Measurements from ENCODE around the gene PDZRN4. TPM values are rescaled to one million over a fixed set of nuclear protein-coding genes. Genes with fewer than 3 reads are reported as not detected.
"Not testable (repeated sequence)": the region's sequence is repeated elsewhere in the genome, so short reads cannot be mapped to it uniquely, and the experiment has no call there.

PDZRN4 gene
- total RNA-seq, 1 donor from 2014 or later = not detected

DNA sequence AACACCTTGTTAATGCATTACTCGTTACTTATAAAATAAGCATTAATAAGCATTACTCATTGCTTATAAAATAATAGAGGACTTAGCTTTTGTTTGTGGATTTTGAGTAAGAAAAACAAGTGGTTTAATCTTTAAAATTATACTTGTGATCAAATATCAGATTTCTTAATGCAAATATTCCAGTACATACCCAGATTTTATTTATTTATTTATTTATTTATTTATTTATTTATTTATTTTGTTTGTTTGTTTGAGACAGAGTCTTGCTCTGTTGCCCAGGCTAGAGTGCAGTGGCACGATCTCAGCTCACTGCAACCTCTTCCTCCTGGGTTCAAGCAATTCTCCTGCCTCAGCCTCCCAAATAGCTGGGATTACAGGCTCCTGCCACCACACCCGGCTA, 3.4 kb downstream of the PDZRN4 start:
- intact Hi-C loops (cut with micrococcal nuclease); H3K9me3 Mint-ChIP-seq; H3K4me3 Mint-ChIP-seq; DNase-seq; H3K27ac Mint-ChIP-seq; H3K4me1 Mint-ChIP-seq; H3K36me3 Mint-ChIP-seq (ENCODE audit: low read depth): not testable (repeated sequence)
- H3K27me3 Mint-ChIP-seq = peaks cover 36% of the 10 kb centered on the region

DNA sequence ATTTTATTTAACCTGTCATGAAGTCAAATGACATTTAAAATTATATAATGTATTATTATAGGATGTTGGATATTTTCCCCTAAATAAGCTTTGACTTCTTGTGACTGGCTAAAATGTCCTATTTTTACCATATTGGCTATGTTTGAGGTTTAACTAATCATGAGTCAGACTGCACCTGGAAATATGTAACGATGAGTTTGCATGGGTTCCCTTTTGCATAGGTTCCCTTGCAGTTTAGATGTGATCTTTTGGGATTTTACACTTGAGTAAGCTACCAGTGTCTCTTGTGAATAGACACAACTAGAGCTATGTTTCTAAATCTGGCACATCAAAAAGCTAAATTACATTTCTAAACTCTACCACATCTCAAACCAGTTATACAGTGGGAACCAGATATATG, 5.2 kb downstream of the PDZRN4 start:
- Mint-ChIP-seq H3K36me3 (ENCODE audit: low read depth) (no peaks in the 10 kb centered on the region), H3K9me3 (no peaks in the 10 kb centered on the region), H3K4me3 (no peak overlapping the region), H3K4me1 (peaks cover 2% of the 10 kb centered on the region), H3K27ac (no peak overlapping the region), H3K27me3 (peaks cover 20% of the 10 kb centered on the region)
- intact Hi-C loops (cut with micrococcal nuclease) = no loop called here
- no peak for DNase-seq

- Mint-ChIP-seq H3K36me3 (ENCODE audit: low read depth) (no peaks in the 10 kb centered on the region), H3K27me3 (no peaks in the 10 kb centered on the region), H3K9me3 (no peaks in the 10 kb centered on the region), H3K4me1 (peaks cover 3% of the 10 kb centered on the region), H3K4me3 (no peak overlapping the region), H3K27ac (no peak overlapping the region)
- intact Hi-C loops (cut with micrococcal nuclease) = no loop called here
- no peak for DNase-seq
These were observed 13.9 kb downstream of the PDZRN4 start for GRCh38 chr12:41202051-41202450.

DNA sequence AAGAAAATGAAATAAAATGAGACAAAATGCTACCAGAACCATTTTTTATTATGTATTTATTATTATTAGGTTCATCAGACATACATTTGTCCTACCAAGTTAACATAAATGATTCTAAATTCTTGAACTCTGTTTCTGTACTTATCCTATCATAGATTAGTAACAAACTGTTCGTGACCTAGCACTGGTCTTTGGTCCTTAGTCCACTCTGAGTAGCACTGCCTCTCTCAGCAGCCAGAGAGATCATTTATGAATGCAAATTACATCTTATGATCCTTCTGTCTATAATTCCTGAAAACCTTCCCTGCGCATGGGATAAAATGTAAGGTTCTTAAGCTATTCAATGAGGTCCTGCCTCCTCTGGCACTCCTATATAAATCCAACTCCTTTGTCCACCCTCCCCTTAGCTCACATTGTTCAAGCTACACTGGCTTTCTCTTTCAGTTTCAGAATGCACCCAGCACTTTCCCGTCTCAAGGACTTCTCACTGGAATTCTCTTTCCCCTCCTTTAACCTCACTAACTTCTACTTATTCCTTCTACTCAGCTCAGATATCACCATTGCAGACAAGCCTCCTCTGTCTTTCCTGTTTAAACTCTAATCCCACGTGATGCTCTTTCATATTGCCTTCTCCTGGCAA, 17.1 kb downstream of the PDZRN4 start:
- no peak overlapping the region for H3K4me3 Mint-ChIP-seq
- peaks cover 3% of the 10 kb centered on the region for H3K4me1 Mint-ChIP-seq
- H3K9me3 Mint-ChIP-seq = no peaks in the 10 kb centered on the region
- H3K27me3 Mint-ChIP-seq = no peaks in the 10 kb centered on the region
- intact Hi-C loops (cut with micrococcal nuclease) = no loop called here
- H3K27ac Mint-ChIP-seq = no peak overlapping the region
- no peaks in the 10 kb centered on the region for H3K36me3 Mint-ChIP-seq (ENCODE audit: low read depth)
- DNase-seq = no peak

GRCh38 chr12:41206298-41206697, 18.2 kb downstream of the PDZRN4 start:
- no peak for DNase-seq
- intact Hi-C loops (cut with micrococcal nuclease) = no loop called here
- no peaks in the 10 kb centered on the region for H3K9me3 Mint-ChIP-seq
- H3K27me3 Mint-ChIP-seq = no peaks in the 10 kb centered on the region
- no peak overlapping the region for H3K4me3 Mint-ChIP-seq
- H3K36me3 Mint-ChIP-seq (ENCODE audit: low read depth) = no peaks in the 10 kb centered on the region
- no peak overlapping the region for H3K27ac Mint-ChIP-seq
- peaks cover 3% of the 10 kb centered on the region for H3K4me1 Mint-ChIP-seq

GRCh38 chr12:41211448-41211847, 23.3 kb downstream of the PDZRN4 start:
- no peaks in the 10 kb centered on the region for H3K27me3 Mint-ChIP-seq
- no peak for DNase-seq
- no peaks in the 10 kb centered on the region for H3K36me3 Mint-ChIP-seq (ENCODE audit: low read depth)
- H3K9me3 Mint-ChIP-seq = no peaks in the 10 kb centered on the region
- intact Hi-C loops (cut with micrococcal nuclease) = no loop called here
- H3K4me3 Mint-ChIP-seq = no peak overlapping the region
- no peaks in the 10 kb centered on the region for H3K4me1 Mint-ChIP-seq
- H3K27ac Mint-ChIP-seq = no peak overlapping the region

DNA sequence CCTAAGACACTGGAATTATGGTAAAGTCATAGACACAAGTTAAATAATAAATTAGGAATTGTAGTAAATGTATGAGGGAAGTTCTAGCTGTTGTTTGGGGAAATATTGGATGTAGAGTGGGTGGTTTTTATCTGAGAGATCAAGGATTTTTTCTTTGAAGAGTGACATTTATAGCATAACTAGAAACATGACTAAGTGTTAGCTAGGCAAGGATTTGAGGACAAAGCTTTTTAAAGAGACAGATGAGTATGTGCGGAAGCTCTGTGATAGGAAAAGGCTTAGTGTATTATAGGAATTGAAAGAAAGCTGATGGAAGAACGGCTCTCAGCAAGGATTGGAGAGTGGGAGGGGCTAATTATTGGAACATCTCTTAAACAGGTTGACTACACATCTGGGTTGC, 24.5 kb downstream of the PDZRN4 start:
- Mint-ChIP-seq H3K9me3 (no peaks in the 10 kb centered on the region), H3K27me3 (no peaks in the 10 kb centered on the region), H3K27ac (no peak overlapping the region), H3K4me3 (no peak overlapping the region), H3K4me1 (no peaks in the 10 kb centered on the region), H3K36me3 (ENCODE audit: low read depth) (no peaks in the 10 kb centered on the region)
- intact Hi-C loops (cut with micrococcal nuclease) = no loop called here
- no peak for DNase-seq

- H3K4me3 Mint-ChIP-seq = no peak overlapping the region
- no peaks in the 10 kb centered on the region for H3K9me3 Mint-ChIP-seq
- no peak overlapping the region for H3K27ac Mint-ChIP-seq
- DNase-seq = no peak
- no peaks in the 10 kb centered on the region for H3K4me1 Mint-ChIP-seq
- intact Hi-C loops (cut with micrococcal nuclease) = no loop called here
- H3K27me3 Mint-ChIP-seq = no peaks in the 10 kb centered on the region
- no peaks in the 10 kb centered on the region for H3K36me3 Mint-ChIP-seq (ENCODE audit: low read depth)
These were observed 25.0 kb downstream of the PDZRN4 start for GRCh38 chr12:41213107-41213506.

- Mint-ChIP-seq H3K27me3 (no peaks in the 10 kb centered on the region), H3K4me1 (no peaks in the 10 kb centered on the region), H3K27ac (no peak overlapping the region), H3K9me3 (no peaks in the 10 kb centered on the region), H3K36me3 (ENCODE audit: low read depth) (no peaks in the 10 kb centered on the region), H3K4me3 (no peak overlapping the region)
- no peak for DNase-seq
- intact Hi-C loops (cut with micrococcal nuclease) = no loop called here
These were observed 25.5 kb downstream of the PDZRN4 start for GRCh38 chr12:41213648-41214047.

DNA sequence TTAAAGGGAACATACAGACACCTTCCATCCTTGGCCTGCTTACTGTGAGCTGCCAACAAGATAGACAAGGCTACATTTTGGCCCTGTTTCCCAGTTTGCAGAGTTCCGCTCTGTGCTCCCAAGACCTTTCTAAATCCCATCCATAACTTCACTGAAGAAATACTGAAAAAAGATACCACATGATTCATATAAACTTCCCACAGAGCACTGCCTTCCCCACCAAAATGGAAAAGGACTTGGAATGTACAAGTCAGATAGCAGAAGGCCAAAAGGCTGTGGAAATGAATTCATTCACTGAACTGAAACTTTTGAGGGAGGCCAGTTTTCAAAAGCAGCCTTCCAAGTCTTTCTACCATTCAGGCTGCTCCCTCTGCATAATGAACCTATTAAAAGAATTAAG, 29.6 kb downstream of the PDZRN4 start:
- no peak overlapping the region for H3K27ac Mint-ChIP-seq
- intact Hi-C loops (cut with micrococcal nuclease) = no loop called here
- H3K27me3 Mint-ChIP-seq = no peaks in the 10 kb centered on the region
- DNase-seq = no peak
- H3K9me3 Mint-ChIP-seq = no peaks in the 10 kb centered on the region
- no peak overlapping the region for H3K4me3 Mint-ChIP-seq
- no peaks in the 10 kb centered on the region for H3K36me3 Mint-ChIP-seq (ENCODE audit: low read depth)
- no peaks in the 10 kb centered on the region for H3K4me1 Mint-ChIP-seq

- intact Hi-C loops (cut with micrococcal nuclease) = no loop called here
- Mint-ChIP-seq H3K4me3 (no peak overlapping the region), H3K9me3 (no peaks in the 10 kb centered on the region), H3K4me1 (no peaks in the 10 kb centered on the region), H3K27me3 (no peaks in the 10 kb centered on the region), H3K36me3 (ENCODE audit: low read depth) (no peaks in the 10 kb centered on the region), H3K27ac (no peak overlapping the region)
- DNase-seq = no peak
These were observed 32.8 kb downstream of the PDZRN4 start for GRCh38 chr12:41220931-41221330.

- no peak for DNase-seq
- intact Hi-C loops (cut with micrococcal nuclease) = no loop called here
- H3K36me3 Mint-ChIP-seq (ENCODE audit: low read depth) = no peaks in the 10 kb centered on the region
- H3K27ac Mint-ChIP-seq = no peak overlapping the region
- no peaks in the 10 kb centered on the region for H3K4me1 Mint-ChIP-seq
- H3K4me3 Mint-ChIP-seq = no peak overlapping the region
- no peaks in the 10 kb centered on the region for H3K9me3 Mint-ChIP-seq
- no peaks in the 10 kb centered on the region for H3K27me3 Mint-ChIP-seq
These were observed 33.4 kb downstream of the PDZRN4 start for GRCh38 chr12:41221491-41221890.

DNA sequence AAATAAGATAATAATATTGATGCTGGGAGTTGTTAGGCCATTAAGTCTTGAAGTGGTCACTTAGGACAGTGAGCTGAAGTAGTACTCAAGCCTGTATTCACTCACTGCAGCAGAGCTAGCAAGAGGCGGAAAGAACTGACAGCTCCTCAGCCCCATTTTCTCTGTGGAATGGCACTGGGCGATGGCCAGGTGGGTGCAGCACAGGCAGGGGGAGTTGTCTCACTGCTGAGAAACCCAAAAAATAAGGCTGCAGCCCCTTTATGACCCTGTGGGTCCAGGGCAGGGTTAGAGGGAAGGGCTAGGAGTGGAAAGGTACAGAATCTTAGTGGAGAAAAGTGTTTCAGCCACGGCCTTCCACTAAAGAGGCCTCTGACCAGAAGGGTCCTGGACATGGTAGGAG, 35.5 kb downstream of the PDZRN4 start:
- Mint-ChIP-seq H3K4me3 (no peak overlapping the region), H3K36me3 (ENCODE audit: low read depth) (no peaks in the 10 kb centered on the region), H3K9me3 (no peaks in the 10 kb centered on the region), H3K4me1 (no peaks in the 10 kb centered on the region), H3K27me3 (no peaks in the 10 kb centered on the region), H3K27ac (no peak overlapping the region)
- DNase-seq = no peak
- intact Hi-C loops (cut with micrococcal nuclease) = no loop called here

GRCh38 chr12:41224066-41224465, 35.9 kb downstream of the PDZRN4 start:
- no peaks in the 10 kb centered on the region for H3K36me3 Mint-ChIP-seq (ENCODE audit: low read depth)
- H3K9me3 Mint-ChIP-seq = no peaks in the 10 kb centered on the region
- H3K4me1 Mint-ChIP-seq = no peaks in the 10 kb centered on the region
- intact Hi-C loops (cut with micrococcal nuclease) = no loop called here
- H3K4me3 Mint-ChIP-seq = no peak overlapping the region
- no peak for DNase-seq
- H3K27ac Mint-ChIP-seq = no peak overlapping the region
- no peaks in the 10 kb centered on the region for H3K27me3 Mint-ChIP-seq

DNA sequence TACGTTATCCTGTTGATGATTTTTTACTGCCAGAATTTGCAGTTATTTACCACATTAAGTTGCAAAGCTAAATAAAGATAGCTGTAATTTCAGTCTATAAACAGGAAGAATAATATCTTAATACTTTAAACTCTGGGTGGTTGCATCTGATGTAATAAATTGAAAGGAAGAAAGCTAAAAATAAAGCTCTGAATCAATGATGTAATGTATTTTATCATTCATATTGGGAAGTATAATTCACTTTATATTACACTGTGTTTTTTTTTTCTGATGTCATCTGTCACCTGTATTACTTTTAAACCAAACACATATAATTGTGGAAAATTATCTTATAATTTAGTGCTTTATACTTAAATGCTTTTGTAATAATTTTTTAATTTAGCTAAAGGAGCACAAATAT, 37.1 kb downstream of the PDZRN4 start:
- Mint-ChIP-seq H3K27me3 (no peaks in the 10 kb centered on the region), H3K4me1 (no peaks in the 10 kb centered on the region), H3K27ac (no peak overlapping the region), H3K36me3 (ENCODE audit: low read depth) (no peaks in the 10 kb centered on the region), H3K4me3 (no peak overlapping the region), H3K9me3 (no peaks in the 10 kb centered on the region)
- intact Hi-C loops (cut with micrococcal nuclease) = no loop called here
- DNase-seq = no peak

Measured in activated CD4-positive, alpha-beta T cell treated with anti-CD3 and anti-CD28 coated beads, Interleukin-2, amount 10 ng/mL, durations not matched to agents 24 days and 14 days (primary cell).